ENCODE results near the gene RANBP3.
"Not testable (repeated sequence)": the region's sequence is repeated elsewhere in the genome, so short reads cannot be mapped to it uniquely, and the experiment has no call there.

Gene RANBP3

DNA sequence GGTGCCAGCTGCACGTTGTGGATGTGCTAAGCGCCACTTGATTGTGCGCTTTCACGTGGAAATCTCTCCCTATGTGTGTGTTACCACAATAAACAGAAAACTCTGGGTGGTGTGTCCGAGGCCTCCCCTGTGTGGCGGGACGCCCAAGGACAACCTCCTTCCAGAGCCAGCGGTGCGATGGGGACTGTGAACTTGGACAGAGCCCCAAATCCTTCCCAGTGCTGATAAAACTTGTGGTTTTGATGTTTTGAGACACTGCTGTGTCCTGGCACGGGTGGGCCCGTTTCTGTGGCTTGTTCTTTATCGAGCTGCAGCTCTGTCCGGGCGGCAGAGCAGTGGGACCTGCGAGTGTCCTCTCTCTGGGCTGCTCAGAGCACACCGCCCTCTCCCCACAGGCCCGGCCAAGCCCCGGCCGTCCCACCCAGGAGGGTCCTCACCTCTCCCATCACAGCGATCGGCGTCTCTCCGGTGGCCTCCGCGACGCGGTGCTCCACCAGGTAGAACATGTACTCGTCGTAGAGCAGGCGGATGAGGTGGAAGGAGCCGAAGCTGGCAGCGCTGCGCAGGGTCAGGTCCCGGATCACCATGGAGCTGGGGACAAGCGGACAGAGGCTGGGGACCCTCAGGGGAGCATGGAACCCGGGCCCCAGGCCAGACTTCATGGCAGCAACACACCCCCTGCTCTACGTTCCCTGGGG lies 18.8 kb upstream of the RANBP3 start:
- TF ChIP-seq POLR2A (IDR thresholded peaks at IDR 0.05; ENCODE audit: low read length) (no peak), GATA1 (IDR thresholded peaks at IDR 0.05; ENCODE audit: low read depth, low read length) (no peak)
- no peak for DNase-seq

GRCh38 chr19:5996102-5996501 lies 18.2 kb upstream of the RANBP3 start:
- no peak for DNase-seq

DNA sequence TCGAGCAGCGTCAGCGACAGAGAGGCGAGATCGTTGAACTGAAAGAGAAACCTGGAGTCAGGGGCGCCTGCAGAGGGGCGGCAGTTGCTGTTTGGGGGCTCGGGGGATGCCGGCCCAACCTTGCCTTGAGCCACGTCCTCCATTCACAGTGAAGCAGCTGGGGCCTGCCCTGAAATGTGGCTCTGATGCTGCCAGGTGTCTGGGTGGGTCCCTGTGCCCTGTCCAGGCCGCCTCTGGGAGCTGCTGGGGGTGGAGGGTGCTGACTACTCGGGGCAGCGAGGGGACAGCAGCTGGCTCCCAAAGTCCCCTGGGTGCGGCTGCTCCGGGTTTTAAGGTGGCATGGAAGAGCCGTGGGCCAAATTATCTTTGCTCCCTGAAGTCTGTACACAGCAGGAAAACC lies 17.7 kb upstream of the RANBP3 start:
- TF ChIP-seq POLR2A (IDR thresholded peaks at IDR 0.05; ENCODE audit: low read length) (no peak), GATA1 (IDR thresholded peaks at IDR 0.05; ENCODE audit: low read depth, low read length) (no peak)
- no peak for DNase-seq

More at GRCh38 chr19:5996102-5996501, 18.2 kb upstream of the RANBP3 start:
- TF ChIP-seq GATA1 (IDR thresholded peaks at IDR 0.05; ENCODE audit: low read depth, low read length): no peak
- TF ChIP-seq POLR2A (IDR thresholded peaks at IDR 0.05; ENCODE audit: low read length): no peak

- TF ChIP-seq GATA1 (IDR thresholded peaks at IDR 0.05; ENCODE audit: low read depth, low read length): no peak
- no peak for TF ChIP-seq POLR2A (IDR thresholded peaks at IDR 0.05; ENCODE audit: low read length)
- DNase-seq: no peak
Observed at GRCh38 chr19:5994405-5995165, 16.6 kb upstream of the RANBP3 start.

GRCh38 chr19:5993648-5994358 lies 15.9 kb upstream of the RANBP3 start:
- TF ChIP-seq GATA1 (IDR thresholded peaks at IDR 0.05; ENCODE audit: low read depth, low read length) (no peak), POLR2A (IDR thresholded peaks at IDR 0.05; ENCODE audit: low read length) (no peak)

GRCh38 chr19:5993201-5993600 lies 15.3 kb upstream of the RANBP3 start:
- TF ChIP-seq POLR2A (IDR thresholded peaks at IDR 0.05; ENCODE audit: low read length): no peak
- no peak for TF ChIP-seq GATA1 (IDR thresholded peaks at IDR 0.05; ENCODE audit: low read depth, low read length)
- no peak for DNase-seq

More at GRCh38 chr19:5993648-5994358, 15.9 kb upstream of the RANBP3 start:
- DNase-seq: no peak

- no peak for TF ChIP-seq POLR2A (IDR thresholded peaks at IDR 0.05; ENCODE audit: low read length)
- TF ChIP-seq GATA1 (IDR thresholded peaks at IDR 0.05; ENCODE audit: low read depth, low read length): no peak
- DNase-seq: no peak
Observed at GRCh38 chr19:5992756-5993155, 14.8 kb upstream of the RANBP3 start.

DNA sequence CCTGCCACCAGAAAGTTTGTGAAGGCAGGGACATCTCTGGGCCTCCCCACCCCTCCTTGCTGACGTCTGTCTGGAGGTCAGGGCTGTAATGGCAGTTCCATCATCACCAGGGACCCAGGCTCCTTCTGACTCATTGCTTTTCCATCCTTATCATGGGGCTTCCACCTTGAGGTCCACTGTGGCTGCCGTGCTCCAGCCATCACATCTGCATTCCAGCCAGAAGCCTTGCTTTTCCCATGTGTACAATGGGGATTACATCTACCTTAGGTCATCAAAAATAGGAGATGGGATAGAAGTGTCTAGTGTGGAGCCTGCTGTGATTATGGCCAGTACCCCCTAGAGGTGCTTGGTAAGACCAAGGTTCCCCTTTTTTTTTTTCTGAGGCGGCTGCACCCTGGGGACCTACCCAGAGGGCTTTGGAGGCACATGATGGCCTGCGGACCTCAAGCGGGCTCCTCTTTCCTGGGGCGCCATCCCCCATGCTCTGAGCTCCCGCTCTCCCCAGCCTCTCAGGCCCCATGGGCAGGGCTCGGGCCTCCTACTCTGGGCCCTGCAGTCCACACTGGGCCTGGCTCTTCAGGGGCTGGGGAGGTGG lies 13.4 kb upstream of the RANBP3 start:
- no peak for TF ChIP-seq GATA1 (IDR thresholded peaks at IDR 0.05; ENCODE audit: low read depth, low read length)
- TF ChIP-seq POLR2A (IDR thresholded peaks at IDR 0.05; ENCODE audit: low read length): no peak
- no peak for DNase-seq

GRCh38 chr19:5990289-5990797 lies 12.4 kb upstream of the RANBP3 start:
- TF ChIP-seq POLR2A (IDR thresholded peaks at IDR 0.05; ENCODE audit: low read length): no peak
- no peak for TF ChIP-seq GATA1 (IDR thresholded peaks at IDR 0.05; ENCODE audit: low read depth, low read length)
- DNase-seq: no peak

DNA sequence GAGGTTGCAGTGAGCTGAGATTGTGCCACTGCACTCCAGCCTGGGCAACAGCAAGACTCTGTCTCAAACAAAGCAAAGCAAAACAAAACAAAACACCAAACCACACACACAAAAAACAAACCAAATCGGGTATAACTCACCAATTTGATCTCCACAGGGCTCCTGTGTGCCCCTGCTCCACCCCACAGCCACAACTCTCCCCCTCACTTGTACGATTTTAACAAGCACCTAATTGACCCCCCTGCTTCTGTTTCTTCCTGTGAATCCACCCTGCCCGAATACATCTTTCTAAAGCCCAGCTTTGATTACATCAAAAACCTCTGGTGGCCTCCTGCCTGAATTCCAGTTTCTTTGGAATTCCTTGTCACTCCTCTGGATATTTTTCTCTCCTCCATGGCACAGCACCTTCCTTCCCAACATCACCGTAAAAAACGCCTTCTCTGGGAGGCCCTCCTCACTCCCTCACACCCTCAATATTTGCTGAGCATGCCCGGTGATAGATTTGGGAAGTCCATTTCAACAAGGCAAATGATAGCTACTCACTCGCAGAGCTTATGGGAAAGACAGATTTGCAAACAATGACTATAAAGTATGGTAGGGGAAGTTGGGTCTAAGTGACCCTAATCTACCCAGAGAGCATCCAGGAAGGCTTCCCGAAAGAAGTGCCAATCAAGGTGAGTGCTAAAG lies 11.6 kb upstream of the RANBP3 start:
- TF ChIP-seq POLR2A (IDR thresholded peaks at IDR 0.05; ENCODE audit: low read length) (no peak), GATA1 (IDR thresholded peaks at IDR 0.05; ENCODE audit: low read depth, low read length) (no peak)

GRCh38 chr19:5988517-5989387 lies 10.8 kb upstream of the RANBP3 start:
- no peak for DNase-seq
- TF ChIP-seq POLR2A (IDR thresholded peaks at IDR 0.05; ENCODE audit: low read length) (no peak), GATA1 (IDR thresholded peaks at IDR 0.05; ENCODE audit: low read depth, low read length) (no peak)

More for the DNA sequence above, 11.6 kb upstream of the RANBP3 start:
- no peak for DNase-seq

GRCh38 chr19:5987077-5987818 lies 9.3 kb upstream of the RANBP3 start:
- DNase-seq: peak; percentile 70 to 85
- TF ChIP-seq POLR2A (IDR thresholded peaks at IDR 0.05; ENCODE audit: low read length): no peak
- TF ChIP-seq GATA1 (IDR thresholded peaks at IDR 0.05; ENCODE audit: low read depth, low read length): no peak

DNA sequence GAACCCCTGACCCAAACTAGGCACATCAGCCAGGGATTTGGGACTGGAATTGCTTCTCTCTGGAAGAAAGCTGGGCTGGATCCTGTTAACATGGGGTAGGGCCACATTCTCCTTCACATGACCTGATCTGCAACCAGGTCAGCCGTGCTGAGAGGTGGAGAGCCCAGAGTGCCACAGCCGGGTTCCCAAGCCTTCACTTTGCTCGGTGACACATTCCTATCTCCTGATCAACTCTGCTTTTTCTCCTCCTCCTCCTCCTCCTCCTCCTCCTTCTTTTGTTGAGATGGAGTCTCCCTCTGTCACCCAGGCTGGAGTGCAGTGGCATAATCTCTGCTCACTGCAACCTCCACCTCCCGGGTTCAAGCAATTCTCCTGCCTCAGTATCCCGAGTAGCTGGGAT lies 7.9 kb upstream of the RANBP3 start:
- not testable (repeated sequence) for DNase-seq
